22Rv1 (cell line): ENCODE measurements around the gene MED12L.

Source experiments
- H3K27ac ChIP-seq: fragments of 450-650 bp; 2 replicates; pipeline ENCODE4 v1.5.1; 2017
- CTCF ChIP-seq: fragments of 450-650 bp; IDR thresholded peaks from 2 replicates; pipeline ENCODE4 v1.5.1; 2017; ENCODE audit warnings: mild to moderate bottlenecking
- ZFX ChIP-seq: fragments of 450-650 bp; IDR thresholded peaks from 2 replicates; pipeline ENCODE4 v1.6.1; 2017; ENCODE audit warnings: antibody characterized with exemption, borderline replicate concordance

Gene MED12L

GRCh38 chr3:151197981-151198767, 112.7 kb downstream of the MED12L start:
- TF ChIP-seq ZFX (no peak), CTCF (no peak)
- no peak overlapping the region for H3K27ac ChIP-seq

DNA sequence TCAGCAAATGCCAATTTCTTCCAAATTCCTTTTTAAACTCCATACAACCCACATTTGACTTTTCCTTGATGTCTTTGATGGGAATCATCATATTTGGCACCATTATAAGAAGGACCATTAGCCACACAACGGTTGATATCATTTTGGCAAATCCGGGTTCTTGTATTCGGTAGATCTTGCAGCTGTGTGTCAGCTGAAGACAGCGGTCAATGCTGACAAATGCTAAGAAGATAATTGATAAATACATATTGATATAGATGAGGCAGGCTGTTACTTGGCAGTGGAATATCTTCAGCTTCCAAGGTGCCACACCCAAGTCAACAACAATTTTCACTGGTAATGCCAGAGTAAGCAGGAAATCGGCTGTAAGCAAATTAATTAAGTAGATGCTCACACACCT, 113.4 kb downstream of the MED12L start:
- H3K27ac ChIP-seq: no peak overlapping the region
- TF ChIP-seq ZFX: no peak
- TF ChIP-seq CTCF: no peak

GRCh38 chr3:151199554-151200438, 114.3 kb downstream of the MED12L start:
- TF ChIP-seq ZFX: no peak
- no peak for TF ChIP-seq CTCF
- H3K27ac ChIP-seq: no peak overlapping the region

- H3K27ac ChIP-seq: no peak overlapping the region
- TF ChIP-seq ZFX: no peak
Observed at GRCh38 chr3:151200586-151200985, 115.1 kb downstream of the MED12L start.

GRCh38 chr3:151201051-151201730, 115.7 kb downstream of the MED12L start:
- no peak for TF ChIP-seq ZFX
- TF ChIP-seq CTCF: no peak

GRCh38 chr3:151203051-151203420, 117.6 kb downstream of the MED12L start, which contains the start of gene GPR171:
GPR171 (minus strand) TSS chr3:151203216; CDS start chr3:151199386, 3,830 bp downstream.
- no peak for TF ChIP-seq CTCF
- TF ChIP-seq ZFX: no peak
- no peak within 1 kb of the TSS for H3K27ac ChIP-seq

More at GRCh38 chr3:151201051-151201730, 115.7 kb downstream of the MED12L start:
- no peak overlapping the region for H3K27ac ChIP-seq

DNA sequence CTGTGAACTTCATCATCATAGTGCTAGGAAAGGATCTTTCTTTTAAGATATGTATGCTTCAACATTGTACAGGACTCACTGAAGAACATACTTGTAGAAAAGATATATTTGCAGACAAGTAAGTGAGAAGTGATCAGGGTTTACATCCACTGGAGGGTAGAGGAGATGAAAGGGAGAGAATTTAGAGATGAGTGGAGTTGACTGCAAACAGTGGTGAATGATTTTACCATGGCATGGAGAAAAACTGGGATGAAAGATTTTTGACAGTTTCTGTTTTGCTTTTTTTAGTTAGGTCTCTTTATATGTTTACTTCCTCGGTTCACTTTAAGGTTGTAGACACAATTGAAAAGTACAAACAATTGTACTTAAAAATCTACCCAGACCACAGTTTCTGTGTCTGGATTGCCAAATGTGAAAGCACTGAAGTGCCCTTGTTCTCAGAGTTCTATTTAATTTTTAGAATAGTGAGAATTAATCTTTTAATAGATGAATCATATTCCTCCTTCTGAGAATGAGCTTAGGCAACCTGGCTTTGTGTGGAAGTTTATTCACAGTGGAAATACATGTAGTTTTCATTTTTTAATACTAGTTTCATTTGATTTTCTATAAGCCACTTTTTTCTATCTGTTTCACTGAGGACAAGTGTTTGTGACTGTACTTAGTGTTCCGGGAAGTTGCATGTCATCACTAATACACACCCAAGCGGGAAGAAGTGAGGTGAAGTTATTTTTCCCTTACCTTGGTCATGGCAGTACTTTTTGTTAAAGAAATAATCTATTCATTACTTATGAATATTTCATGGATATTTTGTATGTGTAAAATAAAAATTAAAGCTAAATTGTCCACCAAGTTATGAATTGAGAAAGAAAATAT, 119.3 kb downstream of the MED12L start:
- no peak overlapping the region for H3K27ac ChIP-seq
- TF ChIP-seq ZFX: no peak
- TF ChIP-seq CTCF: no peak
